Measurements from ENCODE around the gene IREB2.

- TF ChIP-seq CTCF (IDR thresholded peaks at IDR 0.05 in 4 of 5, conservative IDR thresholded peaks at IDR 0.05 in 1 of 5) (no peak), POLR2A (IDR thresholded peaks at IDR 0.05) (no peak)
Measured at GRCh38 chr15:78420766-78421165, 17.2 kb upstream of the IREB2 start.

Data from gastrocnemius medialis (tissue), 4 donors.